ENCODE measurements around the gene TP53TG3D.
"Not testable (repeated sequence)": the region's sequence is repeated elsewhere in the genome, so short reads cannot be mapped to it uniquely, and the experiment has no call there.

GRCh38 chr16:32286193-32286592 lies 33.1 kb downstream of the TP53TG3D start:
- TF ChIP-seq, protein P1, sequence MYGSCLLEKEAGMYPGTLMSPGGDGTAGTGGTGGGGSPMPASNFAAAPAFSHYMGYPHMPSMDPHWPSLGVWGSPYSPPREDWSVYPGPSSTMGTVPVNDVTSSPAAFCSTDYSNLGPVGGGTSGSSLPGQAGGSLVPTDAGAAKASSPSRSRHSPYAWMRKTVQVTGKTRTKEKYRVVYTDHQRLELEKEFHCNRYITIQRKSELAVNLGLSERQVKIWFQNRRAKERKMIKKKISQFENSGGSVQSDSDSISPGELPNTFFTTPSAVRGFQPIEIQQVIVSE (CRISPR knock-in tag; IDR thresholded peaks at IDR 0.05; ENCODE audit: borderline replicate concordance), result not testable (repeated sequence)
- TF ChIP-seq NR3C1 (CRISPR knock-in tag; conservative IDR thresholded peaks at IDR 0.05; ENCODE audit: low read depth); SMAD3 (CRISPR knock-in tag; IDR thresholded peaks at IDR 0.05; ENCODE audit: borderline replicate concordance); CTCF (IDR thresholded peaks at IDR 0.05); TP53 (CRISPR knock-in tag; IDR thresholded peaks at IDR 0.05); ZNF416 (CRISPR knock-in tag; IDR thresholded peaks at IDR 0.05); IRF2 (CRISPR knock-in tag; IDR thresholded peaks at IDR 0.05; ENCODE audit: borderline replicate concordance, low read depth): not testable (repeated sequence)
- TF ChIP-seq, protein P2, sequence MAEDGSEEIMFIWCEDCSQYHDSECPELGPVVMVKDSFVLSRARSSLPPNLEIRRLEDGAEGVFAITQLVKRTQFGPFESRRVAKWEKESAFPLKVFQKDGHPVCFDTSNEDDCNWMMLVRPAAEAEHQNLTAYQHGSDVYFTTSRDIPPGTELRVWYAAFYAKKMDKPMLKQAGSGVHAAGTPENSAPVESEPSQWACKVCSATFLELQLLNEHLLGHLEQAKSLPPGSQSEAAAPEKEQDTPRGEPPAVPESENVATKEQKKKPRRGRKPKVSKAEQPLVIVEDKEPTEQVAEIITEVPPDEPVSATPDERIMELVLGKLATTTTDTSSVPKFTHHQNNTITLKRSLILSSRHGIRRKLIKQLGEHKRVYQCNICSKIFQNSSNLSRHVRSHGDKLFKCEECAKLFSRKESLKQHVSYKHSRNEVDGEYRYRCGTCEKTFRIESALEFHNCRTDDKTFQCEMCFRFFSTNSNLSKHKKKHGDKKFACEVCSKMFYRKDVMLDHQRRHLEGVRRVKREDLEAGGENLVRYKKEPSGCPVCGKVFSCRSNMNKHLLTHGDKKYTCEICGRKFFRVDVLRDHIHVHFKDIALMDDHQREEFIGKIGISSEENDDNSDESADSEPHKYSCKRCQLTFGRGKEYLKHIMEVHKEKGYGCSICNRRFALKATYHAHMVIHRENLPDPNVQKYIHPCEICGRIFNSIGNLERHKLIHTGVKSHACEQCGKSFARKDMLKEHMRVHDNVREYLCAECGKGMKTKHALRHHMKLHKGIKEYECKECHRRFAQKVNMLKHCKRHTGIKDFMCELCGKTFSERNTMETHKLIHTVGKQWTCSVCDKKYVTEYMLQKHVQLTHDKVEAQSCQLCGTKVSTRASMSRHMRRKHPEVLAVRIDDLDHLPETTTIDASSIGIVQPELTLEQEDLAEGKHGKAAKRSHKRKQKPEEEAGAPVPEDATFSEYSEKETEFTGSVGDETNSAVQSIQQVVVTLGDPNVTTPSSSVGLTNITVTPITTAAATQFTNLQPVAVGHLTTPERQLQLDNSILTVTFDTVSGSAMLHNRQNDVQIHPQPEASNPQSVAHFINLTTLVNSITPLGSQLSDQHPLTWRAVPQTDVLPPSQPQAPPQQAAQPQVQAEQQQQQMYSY (CRISPR knock-in tag; IDR thresholded peaks at IDR 0.05), result not testable (repeated sequence)

All from WTC11 (cell line).